Germinal center (tissue), 1 donor: Measurements from ENCODE around the gene MSI2.

ENCODE experiments used
- DNase-seq: peaks from one replicate; pipeline ENCODE4 v3.0.0; 2012; ENCODE audit warnings: mixed read lengths, low spot score

MSI2 gene

GRCh38 chr17:57578608-57579225, 322.4 kb downstream of the MSI2 start:
- DNase-seq, result no peak

DNA sequence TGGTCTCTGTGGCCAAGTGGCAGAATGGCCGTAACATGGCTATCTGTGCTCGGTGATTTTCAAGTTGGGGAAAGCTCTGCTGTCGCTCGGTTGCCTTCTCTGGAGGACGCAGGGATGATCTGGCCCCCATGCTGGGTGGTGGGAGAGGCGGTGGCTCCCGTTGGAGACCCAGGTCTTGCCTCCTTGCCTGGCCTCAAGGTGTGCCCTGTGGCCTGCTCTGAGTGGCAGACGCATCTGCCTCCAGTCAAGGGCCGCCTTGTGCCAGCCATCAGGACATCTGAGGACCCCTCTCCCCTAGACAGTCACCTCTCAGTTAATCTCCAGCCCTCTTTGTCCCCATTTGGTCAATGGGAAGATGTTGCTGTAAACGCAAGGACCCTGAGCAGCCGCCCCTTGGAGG, 322.9 kb downstream of the MSI2 start:
- DNase-seq, result no peak

DNA sequence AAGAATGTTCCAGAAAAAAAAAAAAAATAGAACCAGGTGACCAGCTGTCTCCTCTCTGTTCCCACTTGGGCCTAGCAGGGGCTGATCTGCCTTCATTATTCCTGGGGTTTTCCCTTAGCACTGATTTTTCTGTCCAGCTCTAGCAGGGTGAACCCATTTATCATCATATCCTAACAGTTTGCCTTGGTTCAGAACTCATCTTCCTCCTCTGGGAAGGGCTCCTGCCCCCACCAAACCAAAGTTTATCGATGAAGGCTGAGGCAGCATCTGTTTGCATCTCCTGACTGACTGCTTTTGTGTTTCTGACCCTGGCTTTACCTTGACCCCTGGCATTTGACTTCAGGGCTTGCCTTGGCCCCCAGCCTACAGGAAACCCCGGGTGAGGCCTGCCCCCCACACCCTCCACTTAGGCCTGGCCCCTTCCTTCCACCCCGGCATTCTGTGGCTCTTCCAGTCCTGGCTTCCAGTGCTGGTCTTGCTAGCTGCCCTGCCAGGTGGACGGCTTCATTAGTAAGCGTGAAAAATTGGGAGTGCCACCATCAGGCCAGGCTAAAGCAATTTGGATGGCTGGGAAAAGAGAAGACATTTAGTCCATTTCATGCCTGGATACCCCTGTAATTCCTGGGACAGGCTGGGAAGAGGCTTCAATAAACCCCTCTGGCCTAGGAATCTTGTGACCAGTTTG, 323.9 kb downstream of the MSI2 start:
- DNase-seq, result no peak

DNA sequence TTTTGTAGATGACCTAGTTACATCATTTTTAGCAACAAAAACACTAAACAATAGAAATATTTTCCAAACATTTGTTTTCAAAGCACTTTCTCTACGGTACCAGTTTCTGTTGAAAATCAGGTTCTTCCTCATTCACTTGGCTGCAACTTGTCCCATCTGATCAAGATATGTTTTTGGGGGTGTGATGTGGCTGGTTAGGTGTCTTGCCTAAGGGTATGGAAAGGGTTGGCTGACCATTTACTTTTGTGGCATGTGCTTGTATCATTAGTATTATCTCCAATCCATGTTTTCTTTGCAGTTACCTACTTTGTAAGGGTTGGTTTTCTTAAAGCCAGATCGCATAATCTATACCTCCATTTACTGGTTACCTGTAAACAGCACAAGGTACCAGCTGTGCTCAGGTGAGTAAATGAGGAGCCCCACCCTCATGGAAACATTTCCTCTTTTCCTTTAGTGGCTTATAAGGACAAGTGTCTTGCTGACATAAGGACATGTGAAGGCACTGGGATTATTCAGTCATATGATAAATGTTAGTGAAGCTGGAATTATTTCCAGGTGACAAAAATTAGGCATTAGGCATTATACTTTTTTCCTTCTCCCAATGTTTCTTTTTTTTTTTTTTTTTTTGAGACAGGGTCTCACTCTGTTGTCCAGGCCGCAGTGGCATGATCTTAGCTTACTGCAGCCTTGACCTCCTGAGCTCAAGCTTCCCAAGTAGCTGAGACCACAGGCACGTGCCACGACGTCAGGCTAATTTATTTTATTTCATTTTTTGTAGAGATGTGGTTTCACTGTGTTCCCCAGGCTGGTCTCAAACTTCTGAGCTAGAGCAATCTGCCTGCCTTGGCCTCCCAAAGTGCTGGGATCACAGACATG, 326.8 kb downstream of the MSI2 start:
- DNase-seq, result no peak

DNA sequence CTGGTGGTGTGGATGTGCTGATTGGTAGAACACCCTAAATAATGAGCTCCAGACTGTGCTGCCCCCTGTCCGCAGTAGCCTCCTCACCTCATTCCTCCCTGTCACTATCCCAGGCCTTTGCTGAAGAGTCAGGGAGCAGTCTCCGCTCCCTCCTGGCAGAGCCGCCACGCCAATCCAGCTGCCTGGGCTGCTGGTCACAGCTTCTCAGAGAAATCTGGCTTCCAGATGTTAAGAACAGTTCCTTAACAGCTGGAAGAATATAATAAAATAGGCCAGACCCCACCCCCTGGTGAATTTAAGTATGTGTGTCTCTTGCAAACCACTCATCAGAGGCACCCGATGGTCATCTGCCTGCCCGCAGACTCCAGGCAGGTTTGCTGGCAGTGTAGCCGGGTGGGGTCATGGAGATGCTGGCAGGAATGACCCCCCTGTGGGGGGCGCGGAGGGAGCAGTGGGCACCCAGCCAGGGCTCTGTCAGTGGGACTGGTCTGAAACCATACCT, 327.8 kb downstream of the MSI2 start:
- no peak for DNase-seq

DNA sequence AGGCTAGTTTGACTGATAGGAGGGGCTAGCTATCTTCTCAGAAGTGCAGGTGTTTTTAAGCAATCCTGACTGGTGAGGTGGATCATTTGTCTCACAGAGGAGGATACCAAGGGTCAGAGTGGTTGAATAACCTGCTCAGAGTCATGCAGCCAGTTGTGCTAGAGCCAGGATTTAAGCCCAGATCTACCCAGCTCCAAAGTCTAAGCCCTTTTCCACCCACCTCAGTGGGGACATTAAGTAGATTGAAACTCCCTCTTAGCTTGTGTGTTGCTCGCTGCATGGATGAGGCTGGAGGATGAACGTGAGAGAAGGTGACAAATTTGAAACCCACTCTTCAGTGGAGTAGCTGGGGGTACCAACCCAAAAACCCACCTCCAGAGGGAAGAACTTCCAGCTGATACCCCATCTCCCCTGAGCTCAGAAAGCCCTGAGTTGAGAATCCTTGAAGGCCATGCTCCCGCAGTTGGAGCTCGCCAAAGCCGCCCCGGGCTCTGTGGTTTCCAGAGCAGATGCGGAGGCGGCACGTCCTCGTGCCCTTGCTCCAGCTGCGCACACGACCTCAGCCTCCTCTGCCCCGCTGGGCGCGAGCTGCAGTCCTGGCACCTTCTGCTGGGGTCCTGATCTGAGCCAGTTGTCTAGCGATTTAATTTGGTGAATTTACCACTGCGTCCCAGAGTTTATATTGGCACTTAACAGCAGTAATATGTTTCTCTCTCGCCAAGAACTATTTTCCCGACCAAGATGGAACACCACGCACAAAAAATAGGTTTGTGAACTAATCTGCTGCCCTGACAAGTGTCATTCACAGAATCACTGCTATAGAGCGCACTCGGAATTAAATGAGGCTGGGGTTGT, 329.2 kb downstream of the MSI2 start:
- no peak for DNase-seq

DNA sequence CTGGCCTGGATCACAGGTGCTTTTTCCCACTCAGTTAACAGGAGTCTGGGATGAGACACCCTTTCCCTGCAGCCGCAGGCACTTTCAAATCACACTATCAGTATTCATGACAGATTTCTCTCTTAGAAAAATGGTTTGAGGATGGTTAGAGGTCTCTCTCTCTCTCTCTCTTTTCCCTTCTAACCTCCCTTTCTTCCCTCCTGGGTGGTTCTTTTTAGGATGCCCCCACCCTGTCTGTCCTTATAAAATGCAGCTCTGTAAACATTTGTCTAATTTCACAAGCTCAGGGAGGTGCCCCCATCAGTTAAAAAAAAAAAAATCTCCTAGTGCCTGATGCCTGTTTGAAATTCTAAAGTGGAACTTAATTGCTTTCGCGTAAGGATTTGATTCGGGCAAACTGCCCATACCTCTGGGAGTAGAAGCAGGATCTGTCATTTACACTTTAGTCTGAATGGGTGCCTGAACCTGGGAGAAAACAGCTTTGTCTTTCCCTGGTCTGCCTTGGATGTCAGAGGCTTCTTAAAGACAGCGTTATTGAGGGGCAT, 329.9 kb downstream of the MSI2 start:
- no peak for DNase-seq

- no peak for DNase-seq
Measured at GRCh38 chr17:57586742-57587141, 330.4 kb downstream of the MSI2 start.

- DNase-seq, result no peak
Measured at GRCh38 chr17:57587193-57587969, 331.1 kb downstream of the MSI2 start.

GRCh38 chr17:57588086-57588485, 331.8 kb downstream of the MSI2 start:
- DNase-seq, result no peak

- no peak for DNase-seq
Measured at GRCh38 chr17:57589151-57590034, 333.1 kb downstream of the MSI2 start.

DNA sequence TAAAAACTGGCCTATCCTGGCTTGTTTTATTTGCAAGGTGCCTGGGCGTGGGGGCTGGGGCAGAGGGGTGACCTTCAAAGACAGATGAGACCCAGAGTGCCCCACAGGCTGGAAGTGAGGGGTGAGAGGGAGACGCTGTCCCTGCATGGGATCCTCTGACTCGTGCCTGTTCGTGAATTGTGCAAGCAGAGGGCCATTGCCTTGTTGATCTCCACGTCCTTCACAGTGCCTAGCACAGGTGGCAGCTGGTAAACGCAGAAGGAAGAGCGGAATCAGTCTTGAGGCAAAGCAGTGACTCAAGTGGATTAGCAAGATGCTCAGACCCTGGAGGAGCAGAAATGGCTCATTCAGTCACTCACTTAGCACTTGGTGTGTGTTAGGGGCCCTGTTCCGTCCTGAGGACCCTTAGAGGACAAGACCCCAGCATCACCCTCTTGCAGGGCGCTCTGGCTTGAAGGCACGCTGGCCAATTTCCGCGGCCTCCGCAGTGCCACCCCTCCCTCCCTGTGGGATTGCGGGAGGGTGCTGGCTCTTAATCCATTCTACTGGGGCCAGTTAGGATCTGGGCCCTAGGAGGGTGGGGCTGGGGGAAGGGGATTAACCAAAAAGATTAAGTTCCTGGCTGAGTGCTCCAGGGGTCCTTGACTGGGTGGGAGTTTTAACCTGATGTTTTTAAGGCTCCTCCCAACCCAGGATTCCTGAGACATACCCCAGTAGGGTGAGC, 337.6 kb downstream of the MSI2 start:
- no peak for DNase-seq

DNA sequence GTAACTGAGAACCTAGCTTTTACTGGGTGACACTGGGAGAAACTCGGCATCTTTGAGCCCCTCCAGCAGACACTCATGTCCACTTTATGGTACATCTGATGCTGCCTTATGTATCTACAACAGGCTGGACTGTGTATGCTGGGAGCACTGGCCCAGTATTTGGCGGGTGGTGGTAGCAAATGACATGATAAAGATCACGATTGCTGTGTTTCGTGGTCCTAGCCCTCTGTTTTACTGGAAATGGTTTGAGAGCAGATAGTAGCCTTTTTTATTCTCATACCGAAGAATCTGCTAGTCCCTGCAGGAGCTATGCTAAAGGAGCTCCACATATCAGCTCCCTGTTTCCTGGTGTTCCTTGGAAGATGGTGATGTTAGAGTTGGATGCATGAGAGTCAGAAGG, 338.4 kb downstream of the MSI2 start:
- DNase-seq, result no peak

DNA sequence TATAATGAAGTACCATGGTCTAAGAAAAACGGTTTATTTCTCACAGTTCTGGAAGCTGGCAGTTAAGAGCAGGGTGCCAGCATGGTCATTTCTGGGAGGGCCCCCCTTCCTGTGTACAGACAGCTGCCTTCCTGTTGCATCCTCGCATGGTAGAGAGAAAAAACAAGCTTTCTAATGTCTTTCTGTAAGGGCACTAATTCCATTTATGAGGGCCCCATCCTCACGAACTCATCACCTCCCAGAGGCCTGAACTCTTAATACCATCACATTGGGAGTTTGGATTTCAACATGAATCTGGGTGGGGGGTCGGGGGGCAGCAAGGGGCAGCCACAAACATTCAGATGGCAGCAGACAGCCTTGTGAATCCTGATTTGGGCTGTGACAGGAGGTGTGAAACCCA, 339.1 kb downstream of the MSI2 start:
- DNase-seq, result no peak

- no peak for DNase-seq
Measured at GRCh38 chr17:57595947-57596695, 339.8 kb downstream of the MSI2 start.

GRCh38 chr17:57597101-57597500, 340.8 kb downstream of the MSI2 start:
- DNase-seq, result no peak

DNA sequence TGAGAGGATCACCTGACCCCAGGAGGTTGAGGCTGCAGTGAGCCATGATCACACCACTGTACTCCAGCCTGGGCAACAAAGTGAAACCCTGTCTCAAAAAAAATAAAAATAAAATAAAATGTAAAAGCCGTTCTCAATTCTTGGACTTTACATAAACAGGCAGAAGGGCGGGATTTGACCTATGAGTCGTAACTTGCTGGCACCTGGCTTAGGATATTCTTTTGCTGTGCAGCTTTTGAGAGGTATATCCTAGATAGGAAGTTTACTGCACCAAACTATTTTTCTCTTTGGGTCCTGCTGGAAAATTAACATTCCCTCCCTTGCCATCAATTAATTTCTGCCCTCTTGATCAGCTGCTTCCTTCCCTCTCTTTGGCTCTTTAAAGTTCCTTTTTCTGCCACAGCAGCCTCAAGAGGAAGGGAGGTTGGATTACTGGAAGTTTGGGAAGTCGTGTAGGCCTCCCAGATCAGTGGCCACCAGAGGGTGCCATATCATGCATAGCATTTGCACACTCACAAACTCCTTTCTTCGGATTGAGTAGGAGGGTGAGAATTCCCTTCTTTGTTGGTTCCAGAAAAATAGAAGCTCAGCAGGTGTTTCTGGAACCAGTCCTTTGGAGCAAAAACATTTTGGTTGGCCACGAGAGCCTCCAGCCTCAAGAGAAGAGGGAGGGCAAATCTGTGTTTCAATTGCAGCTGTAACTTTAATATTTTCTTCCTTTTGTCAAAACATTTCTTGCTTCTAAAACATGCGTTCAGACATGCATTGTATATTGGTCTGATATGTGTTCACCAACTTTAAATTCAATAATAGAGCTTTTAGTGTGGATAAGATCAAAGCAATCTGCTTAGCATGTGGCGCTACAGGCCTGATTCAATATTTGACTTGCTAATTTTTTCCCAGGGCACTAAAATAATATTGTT, 341.5 kb downstream of the MSI2 start:
- no peak for DNase-seq
